LNCAP (cell line): ENCODE measurements around the gene MMP24.

ENCODE experiments used
- TF ChIP-seq, protein P1 (sequence below): fragments of 450-650 bp; IDR thresholded peaks from 2 replicates; pipeline ENCODE4 v1.5.1; 2017; ENCODE audit warnings: mild to moderate bottlenecking

Gene MMP24

DNA sequence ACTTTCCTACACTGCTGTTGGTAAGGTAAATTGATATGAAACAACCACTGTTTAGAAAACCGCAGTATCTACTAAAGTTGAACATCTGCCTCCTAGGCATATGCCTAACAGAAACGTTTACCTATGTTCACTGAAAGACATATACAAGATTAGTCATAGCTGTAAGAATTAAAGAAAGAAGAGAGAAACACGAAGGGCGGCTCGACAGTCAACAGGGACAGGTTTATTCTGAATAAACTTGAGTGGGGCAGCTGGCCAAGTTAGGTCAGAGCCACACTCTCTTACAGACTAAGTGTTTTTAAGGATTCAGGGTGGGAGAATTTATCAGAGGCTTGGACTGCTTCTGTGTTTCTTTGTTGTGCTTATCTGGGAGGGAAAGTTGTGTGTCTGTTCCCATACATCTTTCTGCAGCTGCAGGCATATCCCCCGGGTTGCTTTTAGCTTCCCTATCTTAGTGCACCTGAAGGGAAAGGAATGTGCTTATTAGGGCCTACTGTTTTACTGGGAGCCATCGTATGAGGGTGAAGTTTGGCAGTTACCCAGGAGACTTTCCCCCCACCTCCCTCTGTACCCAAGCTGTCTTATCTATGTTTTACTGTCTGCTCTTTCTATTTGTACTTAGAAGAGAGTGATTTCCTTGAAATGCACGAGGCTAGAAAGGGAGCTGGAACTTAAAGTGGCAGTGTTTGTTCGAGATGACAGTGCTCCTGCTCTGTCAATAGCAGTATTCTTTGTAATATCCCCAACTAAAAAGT is 34.2 kb upstream of the MMP24 start:
- TF ChIP-seq, protein P1, sequence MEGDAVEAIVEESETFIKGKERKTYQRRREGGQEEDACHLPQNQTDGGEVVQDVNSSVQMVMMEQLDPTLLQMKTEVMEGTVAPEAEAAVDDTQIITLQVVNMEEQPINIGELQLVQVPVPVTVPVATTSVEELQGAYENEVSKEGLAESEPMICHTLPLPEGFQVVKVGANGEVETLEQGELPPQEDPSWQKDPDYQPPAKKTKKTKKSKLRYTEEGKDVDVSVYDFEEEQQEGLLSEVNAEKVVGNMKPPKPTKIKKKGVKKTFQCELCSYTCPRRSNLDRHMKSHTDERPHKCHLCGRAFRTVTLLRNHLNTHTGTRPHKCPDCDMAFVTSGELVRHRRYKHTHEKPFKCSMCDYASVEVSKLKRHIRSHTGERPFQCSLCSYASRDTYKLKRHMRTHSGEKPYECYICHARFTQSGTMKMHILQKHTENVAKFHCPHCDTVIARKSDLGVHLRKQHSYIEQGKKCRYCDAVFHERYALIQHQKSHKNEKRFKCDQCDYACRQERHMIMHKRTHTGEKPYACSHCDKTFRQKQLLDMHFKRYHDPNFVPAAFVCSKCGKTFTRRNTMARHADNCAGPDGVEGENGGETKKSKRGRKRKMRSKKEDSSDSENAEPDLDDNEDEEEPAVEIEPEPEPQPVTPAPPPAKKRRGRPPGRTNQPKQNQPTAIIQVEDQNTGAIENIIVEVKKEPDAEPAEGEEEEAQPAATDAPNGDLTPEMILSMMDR = no peak

GRCh38 chr20:35196313-35196712 is 30.2 kb upstream of the MMP24 start:
- TF ChIP-seq, protein P1 = no peak

- TF ChIP-seq, protein P1 = no peak
Observed at GRCh38 chr20:35199740-35200139, 26.8 kb upstream of the MMP24 start.

DNA sequence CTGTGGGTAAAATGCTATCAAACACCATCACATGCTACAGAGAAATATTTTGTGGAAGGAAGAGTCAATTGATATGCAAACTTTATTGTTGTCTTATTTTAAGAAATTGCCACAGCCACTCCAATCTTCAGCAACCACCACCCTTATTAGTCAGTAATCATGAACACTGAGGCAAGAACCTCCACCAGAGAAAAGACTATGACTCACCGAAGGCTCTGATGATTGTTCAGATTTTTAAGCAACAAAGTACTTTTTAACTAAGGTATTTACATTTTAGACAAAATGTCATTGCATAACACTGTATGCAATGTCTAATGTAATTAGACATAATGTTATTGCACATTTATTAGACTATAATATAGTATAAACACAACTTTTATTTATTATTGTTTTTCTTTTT is 26.2 kb upstream of the MMP24 start:
- TF ChIP-seq, protein P1 = no peak

GRCh38 chr20:35206802-35207201 is 19.7 kb upstream of the MMP24 start:
- TF ChIP-seq, protein P1 = no peak

GRCh38 chr20:35207950-35208611 is 18.4 kb upstream of the MMP24 start:
- TF ChIP-seq, protein P1 = peak; percentile 85

- TF ChIP-seq, protein P1 = no peak
Observed at GRCh38 chr20:35215066-35215956, 11.2 kb upstream of the MMP24 start.
